CD4-positive, alpha-beta T cell treated with Interleukin-15 for 1 hour (primary cell): ENCODE results near the gene SLC6A8.
A peak's percentile ranks its signal among the peaks of the same experiment; 100 is the strongest.

ENCODE experiments used
- DNase-seq: peaks from one replicate; pipeline ENCODE4 v3.0.0-alpha.2; 2020

The SLC6A8 gene

GRCh38 chrX:153648358-153649177, 39.2 kb upstream of the SLC6A8 start:
- DNase-seq, result peak; percentile 6

- DNase-seq, result peak; percentile 27
These were observed 38.4 kb upstream of the SLC6A8 start for GRCh38 chrX:153649178-153649914.

- DNase-seq, result peak; percentile 5
These were observed 37.6 kb upstream of the SLC6A8 start for GRCh38 chrX:153649915-153650782.

- DNase-seq, result peak; percentile 4
These were observed 36.8 kb upstream of the SLC6A8 start for GRCh38 chrX:153650959-153651358.

GRCh38 chrX:153651540-153652079, 36.1 kb upstream of the SLC6A8 start:
- DNase-seq, result peak; percentile 15

- DNase-seq, result no peak
These were observed 34.2 kb upstream of the SLC6A8 start for GRCh38 chrX:153653556-153653955.

GRCh38 chrX:153657161-153657560, 30.6 kb upstream of the SLC6A8 start:
- DNase-seq, result no peak

GRCh38 chrX:153659268-153659667, 28.5 kb upstream of the SLC6A8 start:
- DNase-seq, result no peak

- DNase-seq, result peak; percentile 47
These were observed 25.5 kb upstream of the SLC6A8 start for GRCh38 chrX:153662266-153662665.

GRCh38 chrX:153665726-153666306, 21.9 kb upstream of the SLC6A8 start:
- DNase-seq, result no peak

GRCh38 chrX:153667281-153667955, 20.3 kb upstream of the SLC6A8 start:
- DNase-seq, result no peak

- DNase-seq, result peak; percentile 66
These were observed 19.8 kb upstream of the SLC6A8 start for GRCh38 chrX:153667956-153668396.

- no peak for DNase-seq
These were observed 19.1 kb upstream of the SLC6A8 start for GRCh38 chrX:153668423-153669173.

- no peak for DNase-seq
These were observed 18.4 kb upstream of the SLC6A8 start for GRCh38 chrX:153669174-153669890.

GRCh38 chrX:153669901-153670731, 17.6 kb upstream of the SLC6A8 start:
- DNase-seq, result no peak

- DNase-seq, result no peak
These were observed 16.8 kb upstream of the SLC6A8 start for GRCh38 chrX:153670748-153671588.

GRCh38 chrX:153671589-153672530, 15.9 kb upstream of the SLC6A8 start:
- DNase-seq, result no peak
